SU-DHL-6 (cell line): ENCODE measurements around the gene SMIM10.

Experiments used
- CTCF ChIP-seq: fragments of 200-600 bp; sonication (generic); IDR thresholded peaks from one replicate; pipeline ENCODE4 v1.5.1; 2017; ENCODE audit warnings: antibody characterized with exemption, mild to moderate bottlenecking, low read length, moderate library complexity; ENCODE audit not compliant: insufficient read depth, poor library complexity, severe bottlenecking
- EZH2phosphoT487 ChIP-seq: fragments of 200-600 bp; sonication (generic), shearing (Covaris generic); conservative IDR thresholded peaks from 2 replicates; pipeline ENCODE4 v1.6.1; 2018; ENCODE audit warnings: mild to moderate bottlenecking, antibody characterized with exemption, low read length, moderate library complexity, mixed read lengths

GRCh38 chrX:135015523-135016245 is 24.9 kb downstream of the SMIM10 start:
- TF ChIP-seq CTCF, result no peak
- TF ChIP-seq EZH2phosphoT487, result no peak
